Right lobe of liver (tissue), 6 donors: ENCODE measurements around the gene ALDH4A1. TPM values are rescaled to one million over a fixed set of nuclear protein-coding genes. Genes with fewer than 3 reads are reported as not detected.

ENCODE experiments used
- ATAC-seq, 4 donors: fragments of 200-7000 bp; cut with Tn5 transposase; one replicate each; pipeline ENCODE4 v1.9.1; 2020; ENCODE audit warnings: mild to moderate bottlenecking in 4 of 4, moderate library complexity in 4 of 4
- DNase-seq, 3 donors: peaks; one replicate each; pipeline ENCODE4 v3.0.0-alpha.2; 2020
- H3K27ac ChIP-seq, 3 donors: fragments of 200-600 bp; one replicate each; pipeline ENCODE4 v1.8.0; 2022
- H3K27me3 ChIP-seq, 2 donors: fragments of 200-600 bp; one replicate each; pipeline ENCODE4 v1.8.0; 2022
- H3K36me3 ChIP-seq, 4 donors: fragments of 200-600 bp; sonication (generic) in 1 of 4; one replicate each; pipeline versions ENCODE4 v1.5.1 to v1.8.0; 2017 to 2022; ENCODE audit warnings: control low read depth in 1 of 4
- H3K4me1 ChIP-seq, 4 donors: fragments of 200-600 bp; sonication (generic) in 1 of 4; one replicate each; pipeline versions ENCODE4 v1.5.1 to v1.8.0; 2017 to 2022; ENCODE audit warnings: control low read depth in 1 of 4
- H3K4me3 ChIP-seq, 3 donors: fragments of 200-600 bp; one replicate each; pipeline ENCODE4 v1.8.0; 2022
- H3K9me3 ChIP-seq, 4 donors: fragments of 200-600 bp; sonication (generic) in 1 of 4; one replicate each; pipeline versions ENCODE4 v1.5.1 to v1.8.0; 2017 to 2022; ENCODE audit warnings: control low read depth in 1 of 4
- CTCF ChIP-seq, 4 donors: fragments of 200-600 bp in 3 of 4; fragments of 450-650 bp in 1 of 4; IDR thresholded peaks; one replicate each; pipeline versions ENCODE4 v1.5.1 to v1.8.0; 2016 to 2022; ENCODE audit warnings: antibody characterized with exemption in 4 of 4, mild to moderate bottlenecking in 2 of 4
- POLR2A ChIP-seq: fragments of 450-650 bp; IDR thresholded peaks from one replicate; pipeline ENCODE4 v1.6.1; 2017; ENCODE audit warnings: antibody characterized with exemption, mild to moderate bottlenecking
- WGBS: methylation state at CpG from one replicate; pipeline ENCODE4 v1.1.6; 2018; ENCODE audit warnings: low coverage, low lambda C conversion rate; ENCODE audit not compliant: insufficient coverage; ENCODE audit errors: missing lambda C conversion rate; 5-methylcytosine and 5-hydroxymethylcytosine counted together
- intact Hi-C, 2 donors: fragments of 100-400 bp; cut with DNase I; formaldehyde crosslinking; loops; one replicate each; pipeline versions ENCODE4 v1.11.2 to v1.14.1; 2022
- total RNA-seq, 6 experiments: library from RNA; depleted of rRNA in 2 of 6; stranded (reverse); fragments of >200 nt in 2 of 6; fragmentation: NEBNext Ultra II Directional in 3 of 6; extraction: Animal tissue kit (Norgen Biotek cat#: 25700) in 3 of 6; gene quantifications; one replicate each; pipeline versions ENCODE4 v1.1.0 to v1.2.4, GENCODE V29; 2016 to 2023
- donor health status: DM: no; HTN: yes; CAD: no.
- donor health status: DM: no; HTN: no; CAD: no.
- donor health status: DM: no; HTN: no; CAD: no.
- donor health status: DM: no; HTN: yes; CAD: no.
- donor health status: DM: no; HTN: yes; CAD: no.

The ALDH4A1 gene
- total RNA-seq, 6 experiments from 2014 or later: 218 to 364 (median 265) TPM

GRCh38 chr1:18924221-18924691 is 21.9 kb upstream of the ALDH4A1 start:
- Histone ChIP-seq H3K9me3 (no peaks in the 10 kb centered on the region), H3K27ac (peak overlapping the region in 1 of 3 donors; percentile 80), H3K36me3 (peaks cover 0 to 3% (median 1%) of the 10 kb centered on the region in 4 donors), H3K4me3 (no peak overlapping the region), H3K4me1 (peaks cover 2 to 16% (median 10%) of the 10 kb centered on the region in 4 donors), H3K27me3 (no peaks in the 10 kb centered on the region)
- DNase-seq (no peak), ATAC-seq (no peak)
- no peak for TF ChIP-seq CTCF (IDR thresholded peaks at IDR 0.05)
- TF ChIP-seq POLR2A: no peak
- 20% methylated on average over 1 of the region's 11 CpGs for WGBS
- intact Hi-C loops: no loop called here

GRCh38 chr1:18923756-18924211 is 21.4 kb upstream of the ALDH4A1 start:
- no peak overlapping the region for H3K4me3 ChIP-seq

GRCh38 chr1:18922848-18923755 is 20.7 kb upstream of the ALDH4A1 start:
- Histone ChIP-seq H3K4me1 (peaks cover 2 to 16% (median 10%) of the 10 kb centered on the region in 4 donors), H3K27me3 (no peaks in the 10 kb centered on the region), H3K27ac (peak overlapping the region; percentile 61 to 80 (median 73)), H3K9me3 (no peaks in the 10 kb centered on the region), H3K36me3 (peaks cover 0 to 3% (median 1%) of the 10 kb centered on the region in 4 donors), H3K4me3 (no peak overlapping the region)
- ATAC-seq (no peak), DNase-seq (no peak)
- intact Hi-C loops: no loop called here
- TF ChIP-seq CTCF (IDR thresholded peaks at IDR 0.05) (no peak), POLR2A (no peak)
- WGBS: 82% methylated on average over 3 of the region's 18 CpGs

More at GRCh38 chr1:18923756-18924211, 21.4 kb upstream of the ALDH4A1 start:
- no peaks in the 10 kb centered on the region for H3K27me3 ChIP-seq
- H3K27ac ChIP-seq: peak overlapping the region in 2 of 3 donors; percentile 61 to 80
- TF ChIP-seq CTCF (IDR thresholded peaks at IDR 0.05): no peak
- no peak for TF ChIP-seq POLR2A
- peaks cover 0 to 3% (median 1%) of the 10 kb centered on the region in 4 donors for H3K36me3 ChIP-seq
- no peak for ATAC-seq
- H3K4me1 ChIP-seq: peaks cover 2 to 16% (median 10%) of the 10 kb centered on the region in 4 donors
- DNase-seq: no peak
- H3K9me3 ChIP-seq: no peaks in the 10 kb centered on the region
- intact Hi-C loops: no loop called here
- 43% methylated on average over 11 of the region's 14 CpGs for WGBS

GRCh38 chr1:18922319-18922726 is 20.0 kb upstream of the ALDH4A1 start:
- intact Hi-C loops: no loop called here
- peaks cover 2 to 16% (median 10%) of the 10 kb centered on the region in 4 donors for H3K4me1 ChIP-seq
- peak overlapping the region; percentile 61 to 80 (median 73) for H3K27ac ChIP-seq
- H3K9me3 ChIP-seq: no peaks in the 10 kb centered on the region
- TF ChIP-seq POLR2A (peak; percentile 32), CTCF (IDR thresholded peaks at IDR 0.05) (peak in 3 of 4 donors; percentile 7 to 25 (median 16))
- H3K36me3 ChIP-seq: peaks cover 0 to 3% (median 1%) of the 10 kb centered on the region in 4 donors
- 0% methylated on average over 5 of the region's 8 CpGs for WGBS
- ATAC-seq: peak; percentile 80 to 89 (median 83)
- H3K27me3 ChIP-seq: no peaks in the 10 kb centered on the region
- H3K4me3 ChIP-seq: no peak overlapping the region
- DNase-seq: peak; percentile 62 to 77 (median 76)
